Measurements from ENCODE around the gene SESTD1. TPM values are rescaled to one million over a fixed set of nuclear protein-coding genes. Genes with fewer than 3 reads are reported as not detected.

Gene SESTD1
- total RNA-seq, 1 donor from 2014 or later = 15.3 TPM

DNA sequence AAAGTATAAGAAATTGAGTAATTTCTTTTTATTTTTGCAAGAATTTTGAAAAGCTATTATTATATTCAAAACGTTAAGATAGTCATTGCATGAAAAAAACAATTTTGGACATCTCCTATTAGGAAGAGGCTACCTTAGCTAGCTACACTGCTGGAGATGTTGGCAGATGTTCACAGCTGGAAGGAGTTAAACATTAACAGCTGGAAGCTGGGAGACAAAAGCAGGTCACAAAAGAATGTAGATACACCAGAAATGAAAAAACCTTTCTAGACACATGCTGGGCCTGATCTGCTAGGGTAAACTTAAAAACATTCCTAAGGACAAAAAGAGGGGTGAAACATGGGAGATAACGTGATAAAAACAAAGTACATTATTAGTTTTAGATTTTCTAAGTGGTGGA is 84.4 kb downstream of the SESTD1 start:
- no peak for FAIRE-seq

DNA sequence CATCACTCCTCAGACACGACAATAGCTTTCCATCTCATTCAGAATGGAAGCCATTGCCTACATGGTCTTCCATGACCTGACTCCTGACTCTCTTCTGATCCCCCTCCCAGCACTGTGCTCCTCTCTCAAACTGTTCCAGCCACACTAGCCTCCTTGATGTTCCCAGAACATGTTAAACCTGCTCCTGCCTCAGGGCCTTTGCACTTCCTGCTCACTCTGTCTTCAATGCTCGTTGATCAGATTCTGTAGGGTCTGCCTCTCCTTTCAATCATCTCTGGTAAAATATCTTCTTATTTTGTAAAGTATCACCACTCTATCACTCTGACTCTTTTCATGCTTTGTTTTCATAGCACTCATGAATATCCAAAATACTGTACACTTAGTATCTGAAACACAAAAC is 84.9 kb downstream of the SESTD1 start:
- Histone ChIP-seq H3K27me3 (ENCODE audit: control insufficient read depth, insufficient read depth, low read length) (no peaks in the 10 kb centered on the region), H3K36me3 (ENCODE audit: control insufficient read depth, insufficient read depth, low read length) (no peaks in the 10 kb centered on the region), H3K4me3 (ENCODE audit: low read depth, low read length) (no peak overlapping the region)
- TF ChIP-seq, protein P1, sequence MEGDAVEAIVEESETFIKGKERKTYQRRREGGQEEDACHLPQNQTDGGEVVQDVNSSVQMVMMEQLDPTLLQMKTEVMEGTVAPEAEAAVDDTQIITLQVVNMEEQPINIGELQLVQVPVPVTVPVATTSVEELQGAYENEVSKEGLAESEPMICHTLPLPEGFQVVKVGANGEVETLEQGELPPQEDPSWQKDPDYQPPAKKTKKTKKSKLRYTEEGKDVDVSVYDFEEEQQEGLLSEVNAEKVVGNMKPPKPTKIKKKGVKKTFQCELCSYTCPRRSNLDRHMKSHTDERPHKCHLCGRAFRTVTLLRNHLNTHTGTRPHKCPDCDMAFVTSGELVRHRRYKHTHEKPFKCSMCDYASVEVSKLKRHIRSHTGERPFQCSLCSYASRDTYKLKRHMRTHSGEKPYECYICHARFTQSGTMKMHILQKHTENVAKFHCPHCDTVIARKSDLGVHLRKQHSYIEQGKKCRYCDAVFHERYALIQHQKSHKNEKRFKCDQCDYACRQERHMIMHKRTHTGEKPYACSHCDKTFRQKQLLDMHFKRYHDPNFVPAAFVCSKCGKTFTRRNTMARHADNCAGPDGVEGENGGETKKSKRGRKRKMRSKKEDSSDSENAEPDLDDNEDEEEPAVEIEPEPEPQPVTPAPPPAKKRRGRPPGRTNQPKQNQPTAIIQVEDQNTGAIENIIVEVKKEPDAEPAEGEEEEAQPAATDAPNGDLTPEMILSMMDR (IDR thresholded peaks at IDR 0.05; ENCODE audit: insufficient read depth, low read length, severe bottlenecking) = no peak
- FAIRE-seq (no peak), DNase-seq (ENCODE audit: low read depth) (no peak)

More for the DNA sequence above, 84.4 kb downstream of the SESTD1 start:
- H3K4me3 ChIP-seq (ENCODE audit: low read depth, low read length) = no peak overlapping the region
- DNase-seq (ENCODE audit: low read depth) = no peak
- H3K27me3 ChIP-seq (ENCODE audit: control insufficient read depth, insufficient read depth, low read length) = no peaks in the 10 kb centered on the region
- no peaks in the 10 kb centered on the region for H3K36me3 ChIP-seq (ENCODE audit: control insufficient read depth, insufficient read depth, low read length)
- TF ChIP-seq, protein P1 (IDR thresholded peaks at IDR 0.05; ENCODE audit: insufficient read depth, low read length, severe bottlenecking) = no peak

DNA sequence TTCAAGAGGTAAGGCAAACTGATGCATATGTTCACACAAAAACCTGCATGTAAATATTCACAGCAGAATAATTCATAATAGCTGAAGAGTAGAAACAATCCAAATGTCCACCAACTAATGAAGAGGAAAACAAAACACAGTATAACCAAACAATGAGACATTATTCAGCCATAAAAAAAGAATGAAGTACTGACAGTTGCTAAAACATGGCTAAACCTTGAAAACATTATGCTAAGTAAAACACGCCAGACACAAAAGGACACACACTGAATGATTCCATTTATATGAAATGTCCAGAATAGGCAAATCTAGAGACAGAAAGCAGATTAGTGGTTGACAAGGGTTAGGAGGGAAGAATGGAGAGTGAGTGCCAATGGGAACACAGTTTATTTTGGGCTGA is 86.9 kb downstream of the SESTD1 start:
- TF ChIP-seq, protein P1 (IDR thresholded peaks at IDR 0.05; ENCODE audit: insufficient read depth, low read length, severe bottlenecking) = no peak
- no peak for FAIRE-seq
- no peak overlapping the region for H3K4me3 ChIP-seq (ENCODE audit: low read depth, low read length)
- DNase-seq (ENCODE audit: low read depth) = no peak
- H3K27me3 ChIP-seq (ENCODE audit: control insufficient read depth, insufficient read depth, low read length) = no peaks in the 10 kb centered on the region
- no peaks in the 10 kb centered on the region for H3K36me3 ChIP-seq (ENCODE audit: control insufficient read depth, insufficient read depth, low read length)

DNA sequence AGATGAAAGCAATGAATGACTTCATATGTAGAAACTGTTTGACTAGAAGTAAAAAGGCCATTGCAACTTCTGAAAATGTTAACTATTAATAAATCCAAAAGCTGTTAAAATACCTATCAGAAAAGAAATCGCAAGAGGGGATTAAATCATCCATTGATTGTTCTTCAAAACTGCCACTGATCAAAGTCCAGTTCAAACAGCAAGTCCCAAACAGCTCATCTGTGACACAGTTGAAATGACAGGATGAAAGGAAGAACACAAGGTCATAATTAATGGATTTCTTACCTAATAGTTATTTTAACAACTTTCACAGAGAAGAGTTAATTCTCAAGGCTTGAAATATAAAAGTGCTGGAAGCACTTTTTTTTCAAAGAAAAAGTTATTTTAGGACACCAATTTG is 90.4 kb downstream of the SESTD1 start:
- TF ChIP-seq, protein P1 (IDR thresholded peaks at IDR 0.05; ENCODE audit: insufficient read depth, low read length, severe bottlenecking) = no peak
- Histone ChIP-seq H3K36me3 (ENCODE audit: control insufficient read depth, insufficient read depth, low read length) (no peaks in the 10 kb centered on the region), H3K27me3 (ENCODE audit: control insufficient read depth, insufficient read depth, low read length) (no peaks in the 10 kb centered on the region), H3K4me3 (ENCODE audit: low read depth, low read length) (no peak overlapping the region)
- no peak for FAIRE-seq
- DNase-seq (ENCODE audit: low read depth) = no peak

DNA sequence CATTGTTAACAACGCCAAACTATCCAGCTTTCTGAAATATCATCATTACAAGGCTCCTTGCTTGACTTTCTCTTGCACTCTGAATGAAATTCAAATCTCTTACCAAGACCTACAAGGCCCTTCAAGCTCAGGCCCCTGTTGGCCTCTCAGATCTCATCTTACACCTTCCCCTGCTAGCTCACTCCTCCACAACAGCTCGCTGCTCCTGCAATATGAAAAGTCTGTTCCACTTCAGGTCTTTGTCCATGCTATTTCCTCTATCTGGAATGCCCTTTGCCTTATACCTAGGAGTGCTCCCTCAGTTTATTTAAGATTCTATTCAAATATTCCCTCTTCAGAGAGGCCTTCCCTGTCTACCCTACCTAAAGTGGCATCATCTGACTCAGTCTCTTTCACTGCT is 91.7 kb downstream of the SESTD1 start:
- no peaks in the 10 kb centered on the region for H3K36me3 ChIP-seq (ENCODE audit: control insufficient read depth, insufficient read depth, low read length)
- DNase-seq (ENCODE audit: low read depth) (no peak), FAIRE-seq (no peak)
- H3K27me3 ChIP-seq (ENCODE audit: control insufficient read depth, insufficient read depth, low read length) = no peaks in the 10 kb centered on the region
- H3K4me3 ChIP-seq (ENCODE audit: low read depth, low read length) = no peak overlapping the region
- TF ChIP-seq, protein P1 (IDR thresholded peaks at IDR 0.05; ENCODE audit: insufficient read depth, low read length, severe bottlenecking) = no peak

DNA sequence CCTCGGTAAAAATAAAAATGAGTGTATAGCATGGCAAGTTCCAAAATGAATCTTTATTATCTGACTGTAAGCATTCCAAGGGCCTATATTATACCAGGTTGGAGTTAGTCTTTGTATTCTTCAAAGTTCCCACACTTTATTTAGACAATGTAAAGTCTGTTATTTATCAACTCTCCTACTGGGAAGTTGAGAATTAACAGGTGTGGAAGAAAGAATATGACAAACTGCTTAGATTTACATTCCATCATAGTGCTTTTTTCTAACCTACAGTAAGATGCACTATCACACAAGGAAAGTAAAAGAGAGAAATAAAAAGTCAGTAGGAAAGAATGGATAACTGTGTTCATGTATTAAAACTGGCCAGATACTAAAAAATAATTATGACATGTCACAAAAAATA is 93.3 kb downstream of the SESTD1 start:
- Histone ChIP-seq H3K36me3 (ENCODE audit: control insufficient read depth, insufficient read depth, low read length) (no peaks in the 10 kb centered on the region), H3K4me3 (ENCODE audit: low read depth, low read length) (no peak overlapping the region), H3K27me3 (ENCODE audit: control insufficient read depth, insufficient read depth, low read length) (no peaks in the 10 kb centered on the region)
- FAIRE-seq = no peak
- TF ChIP-seq, protein P1 (IDR thresholded peaks at IDR 0.05; ENCODE audit: insufficient read depth, low read length, severe bottlenecking) = no peak
- no peak for DNase-seq (ENCODE audit: low read depth)

Measured in bronchial epithelial cell (primary cell).